ENCODE measurements around the gene EPHB6.

Gene EPHB6

GRCh38 chr7:142833174-142834048 lies 21.5 kb upstream of the EPHB6 start:
- DNase-seq, result no peak

- no peak for DNase-seq
Measured at GRCh38 chr7:142835487-142835886, 19.4 kb upstream of the EPHB6 start.

GRCh38 chr7:142836426-142836825 lies 18.4 kb upstream of the EPHB6 start:
- no peak for DNase-seq

GRCh38 chr7:142838461-142839213 lies 16.2 kb upstream of the EPHB6 start:
- no peak for DNase-seq

- DNase-seq, result no peak
Measured at GRCh38 chr7:142842251-142842766, 12.6 kb upstream of the EPHB6 start.

GRCh38 chr7:142847353-142847752 lies 7.5 kb upstream of the EPHB6 start:
- no peak for DNase-seq

GRCh38 chr7:142851269-142851668 lies 3.6 kb upstream of the EPHB6 start:
- DNase-seq, result no peak

GRCh38 chr7:142851919-142852318 lies 3.0 kb upstream of the EPHB6 start:
- DNase-seq, result no peak

- DNase-seq, result peak; percentile 80 to 84
Measured at GRCh38 chr7:142853739-142854371, 1.0 kb upstream of the EPHB6 start.

- DNase-seq, result no peak
Measured at GRCh38 chr7:142855114-142855743, 353 bp downstream of the EPHB6 start.

GRCh38 chr7:142855756-142856564 lies 1.1 kb downstream of the EPHB6 start:
- no peak for DNase-seq

- no peak for DNase-seq
Measured at GRCh38 chr7:142856565-142857245, 1.8 kb downstream of the EPHB6 start.

- no peak for DNase-seq
Measured at GRCh38 chr7:142857625-142858024, 2.7 kb downstream of the EPHB6 start.

GRCh38 chr7:142859411-142859810 lies 4.5 kb downstream of the EPHB6 start:
- no peak for DNase-seq

- DNase-seq, result no peak
Measured at GRCh38 chr7:142859829-142860228, 5.0 kb downstream of the EPHB6 start.

- DNase-seq, result no peak
Measured at GRCh38 chr7:142860968-142861367, 6.1 kb downstream of the EPHB6 start.

GRCh38 chr7:142862351-142862750 lies 7.5 kb downstream of the EPHB6 start:
- no peak for DNase-seq

GRCh38 chr7:142862786-142863400 lies 8.0 kb downstream of the EPHB6 start:
- no peak for DNase-seq

GRCh38 chr7:142863891-142864685 lies 9.2 kb downstream of the EPHB6 start:
- no peak for DNase-seq

Data from activated T-cell treated with anti-CD3 and anti-CD28 coated beads, Interleukin-2, amount 50 U/mL, for 48 hours (primary cell).